NCI-H524 treated with DMSO at 0.1 percent for 48 hours (cell line): ENCODE results near the gene TMEM120A.

Experiments used
- DNase-seq: peaks from one replicate; lab custom pipeline; 2025; lab: John Stamatoyannopoulos, UW

The TMEM120A gene

GRCh38 chr7:75957021-75957736, 37.2 kb downstream of the TMEM120A start:
- no peak for DNase-seq

GRCh38 chr7:75955331-75955955, 39.0 kb downstream of the TMEM120A start:
- DNase-seq, result no peak

GRCh38 chr7:75953931-75954330, 40.5 kb downstream of the TMEM120A start:
- no peak for DNase-seq

- no peak for DNase-seq
Observed at GRCh38 chr7:75953431-75953830, 41.0 kb downstream of the TMEM120A start.

- DNase-seq, result no peak
Observed at GRCh38 chr7:75951506-75951905, 42.9 kb downstream of the TMEM120A start.

GRCh38 chr7:75950111-75950681, 44.2 kb downstream of the TMEM120A start:
- DNase-seq, result no peak

GRCh38 chr7:75948179-75948578, 46.2 kb downstream of the TMEM120A start:
- no peak for DNase-seq

GRCh38 chr7:75946207-75946855, 48.1 kb downstream of the TMEM120A start:
- DNase-seq, result no peak

GRCh38 chr7:75945297-75946168, 48.9 kb downstream of the TMEM120A start:
- no peak for DNase-seq

GRCh38 chr7:75944507-75944906, 49.9 kb downstream of the TMEM120A start:
- no peak for DNase-seq

- no peak for DNase-seq
Observed at GRCh38 chr7:75943864-75944263, 50.5 kb downstream of the TMEM120A start.

GRCh38 chr7:75938921-75939320, 55.5 kb downstream of the TMEM120A start:
- DNase-seq, result no peak

GRCh38 chr7:75937958-75938786, 56.2 kb downstream of the TMEM120A start:
- no peak for DNase-seq
